ENCODE results near the gene OR1L1. TPM values are rescaled to one million over a fixed set of nuclear protein-coding genes. Genes with fewer than 3 reads are reported as not detected.

Gene OR1L1
- not detected in 2 replicates for total RNA-seq (ENCODE audit: low replicate concordance)

DNA sequence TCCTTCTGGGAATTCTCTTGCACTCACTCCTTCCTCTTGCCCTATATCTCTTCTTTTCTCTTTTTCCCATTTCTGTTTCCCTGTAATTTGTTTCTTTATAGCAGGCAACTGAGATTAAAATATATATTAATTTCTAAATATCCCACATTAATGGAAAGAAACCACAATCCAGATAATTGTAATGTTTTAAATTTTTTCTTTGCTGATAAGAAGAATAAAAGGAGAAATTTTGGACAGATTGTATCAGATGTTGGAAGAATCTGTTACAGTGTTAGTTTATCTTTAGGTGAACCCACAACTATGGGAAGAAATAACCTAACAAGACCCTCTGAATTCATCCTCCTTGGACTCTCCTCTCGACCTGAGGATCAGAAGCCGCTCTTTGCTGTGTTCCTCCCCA, at the start of gene OR1L1:
OR1L1 (plus strand) TSS at position 301 of the 400 bp plus-strand sequence; CDS start at position 301, 0 bp downstream.
- DNase-seq (ENCODE audit: low read depth) = no peak
- no peak for TF ChIP-seq CTCF (IDR thresholded peaks at IDR 0.05; ENCODE audit: insufficient read depth, low read length)
- no peak within 1 kb of the TSS for H3K4me3 ChIP-seq (ENCODE audit: low read depth, low read length)

- no peak for DNase-seq (ENCODE audit: low read depth)
- no peak for TF ChIP-seq CTCF (IDR thresholded peaks at IDR 0.05; ENCODE audit: insufficient read depth, low read length)
- no peak within 1 kb of the TSS for H3K4me3 ChIP-seq (ENCODE audit: low read depth, low read length)
Observed at GRCh38 chr9:122614362-122614761, 47.2 kb upstream of the OR1L1 start, which contains the start of gene OR1Q1. TSS of gene OR1Q1 (plus strand) at chr9:122614738. CDS start at chr9:122614738, 0 bp downstream.

- no peak for TF ChIP-seq CTCF (IDR thresholded peaks at IDR 0.05; ENCODE audit: insufficient read depth, low read length)
- DNase-seq (ENCODE audit: low read depth) = no peak
- no peak overlapping the region for H3K4me3 ChIP-seq (ENCODE audit: low read depth, low read length)
Observed at GRCh38 chr9:122619996-122620395, 41.5 kb upstream of the OR1L1 start.

DNA sequence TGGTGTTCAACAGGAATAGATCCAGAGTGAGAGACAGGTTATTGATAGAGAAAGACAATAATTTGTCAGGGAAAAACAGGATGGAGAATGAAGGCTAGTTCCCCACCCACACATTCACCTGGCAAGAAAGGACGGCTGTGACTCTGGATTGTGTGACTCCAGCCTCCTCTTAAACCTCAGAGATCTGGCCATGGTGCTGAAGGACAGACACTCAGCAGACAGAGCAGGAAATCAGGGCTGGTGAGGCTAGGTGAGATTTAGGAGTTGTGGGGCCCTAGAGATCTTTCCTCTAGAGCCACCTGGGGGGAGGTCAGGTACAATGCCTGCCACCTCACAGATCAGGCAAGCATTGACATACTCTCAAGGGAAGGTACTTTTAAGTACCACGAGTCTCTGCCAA, 19.3 kb upstream of the OR1L1 start:
- H3K4me3 ChIP-seq (ENCODE audit: low read depth, low read length) = no peak overlapping the region
- no peak for DNase-seq (ENCODE audit: low read depth)
- TF ChIP-seq CTCF (IDR thresholded peaks at IDR 0.05; ENCODE audit: insufficient read depth, low read length) = no peak

- no peak overlapping the region for H3K4me3 ChIP-seq (ENCODE audit: low read depth, low read length)
- DNase-seq (ENCODE audit: low read depth) = no peak
- TF ChIP-seq CTCF (IDR thresholded peaks at IDR 0.05; ENCODE audit: insufficient read depth, low read length) = no peak
Observed at GRCh38 chr9:122656378-122656777, 5.1 kb upstream of the OR1L1 start.

DNA sequence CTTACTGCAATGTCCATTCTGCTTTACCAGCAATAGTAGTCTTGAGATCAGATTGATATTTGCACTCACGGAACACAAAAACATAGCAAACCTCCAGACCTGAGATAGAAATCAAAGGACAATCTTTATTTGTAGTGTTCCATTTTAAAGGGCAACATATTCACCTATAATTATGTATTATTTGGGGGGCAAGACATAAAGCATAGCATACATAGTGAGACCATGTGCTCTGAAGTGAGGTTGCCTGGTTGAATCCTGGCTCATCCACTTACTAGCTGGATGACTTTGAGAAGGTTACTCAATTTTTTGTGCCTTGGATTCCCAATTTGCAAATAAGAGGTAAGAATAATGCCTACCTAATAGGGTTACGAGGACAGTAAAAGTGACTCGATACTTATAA, 4.0 kb upstream of the OR1L1 start, which contains the start of gene OR1B1:
OR1B1 (minus strand) TSS at position 101 of the 400 bp plus-strand sequence.
- no peak for TF ChIP-seq CTCF (IDR thresholded peaks at IDR 0.05; ENCODE audit: insufficient read depth, low read length)
- H3K4me3 ChIP-seq (ENCODE audit: low read depth, low read length) = no peak within 1 kb of the TSS

DNA sequence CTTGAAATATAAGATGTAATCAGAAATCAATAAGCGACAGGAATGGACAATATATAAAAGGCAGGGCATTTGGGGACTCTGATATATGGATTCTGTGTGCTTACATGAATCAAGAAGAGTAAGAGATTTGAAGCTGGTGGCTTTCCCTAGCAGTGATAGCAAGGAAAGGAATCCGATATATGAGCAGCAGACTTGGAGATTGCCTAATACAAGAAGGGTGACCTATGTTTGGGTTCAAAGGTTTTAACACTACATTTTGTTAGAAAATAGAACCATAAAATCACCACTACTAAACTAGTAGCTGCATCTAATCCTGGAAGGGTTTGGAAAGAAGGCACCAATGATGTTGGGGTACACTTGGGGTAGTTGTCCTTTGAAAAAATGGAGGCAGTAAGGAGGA, 11.0 kb downstream of the OR1L1 start:
- no peak for DNase-seq (ENCODE audit: low read depth)
- H3K4me3 ChIP-seq (ENCODE audit: low read depth, low read length) = no peak overlapping the region
- TF ChIP-seq CTCF (IDR thresholded peaks at IDR 0.05; ENCODE audit: insufficient read depth, low read length) = no peak

More for the DNA sequence above, 4.0 kb upstream of the OR1L1 start, which contains the start of gene OR1B1:
- DNase-seq (ENCODE audit: low read depth) = no peak

Data from fibroblast of the aortic adventitia (primary cell).